ENCODE data around the gene PFKFB2. TPM values are rescaled to one million over a fixed set of nuclear protein-coding genes. Genes with fewer than 3 reads are reported as not detected.

PFKFB2 gene
- polyA plus RNA-seq, 2 of the 4 experiments (the other 2 are of a cell fraction): 7.4 to 8.4 TPM

DNA sequence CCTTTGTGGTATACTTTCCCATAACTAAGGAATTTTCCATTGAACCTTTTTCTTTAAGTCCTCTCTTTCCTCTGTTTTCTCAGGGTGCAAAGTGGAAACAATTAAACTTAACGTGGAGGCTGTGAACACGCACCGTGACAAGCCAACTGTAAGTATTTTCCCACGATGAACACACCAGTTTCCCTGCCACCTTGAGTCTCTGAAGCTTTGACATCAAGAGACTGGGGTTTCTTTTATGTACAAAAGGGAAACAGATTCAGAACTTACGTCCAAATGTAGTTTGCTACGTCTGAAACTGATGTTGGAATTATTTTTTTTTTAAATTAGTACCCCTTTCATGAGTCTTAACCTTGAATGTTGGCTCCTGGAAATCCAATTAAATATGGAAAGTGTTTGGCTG lies 18.4 kb downstream of the PFKFB2 start:
- no peak for TF ChIP-seq EHMT2 (IDR thresholded peaks at IDR 0.05; ENCODE audit: low read depth)
- TF ChIP-seq, protein P1, sequence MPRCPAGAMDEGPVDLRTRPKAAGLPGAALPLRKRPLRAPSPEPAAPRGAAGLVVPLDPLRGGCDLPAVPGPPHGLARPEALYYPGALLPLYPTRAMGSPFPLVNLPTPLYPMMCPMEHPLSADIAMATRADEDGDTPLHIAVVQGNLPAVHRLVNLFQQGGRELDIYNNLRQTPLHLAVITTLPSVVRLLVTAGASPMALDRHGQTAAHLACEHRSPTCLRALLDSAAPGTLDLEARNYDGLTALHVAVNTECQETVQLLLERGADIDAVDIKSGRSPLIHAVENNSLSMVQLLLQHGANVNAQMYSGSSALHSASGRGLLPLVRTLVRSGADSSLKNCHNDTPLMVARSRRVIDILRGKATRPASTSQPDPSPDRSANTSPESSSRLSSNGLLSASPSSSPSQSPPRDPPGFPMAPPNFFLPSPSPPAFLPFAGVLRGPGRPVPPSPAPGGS (IDR thresholded peaks at IDR 0.05): no peak
- TF ChIP-seq, protein P2, sequence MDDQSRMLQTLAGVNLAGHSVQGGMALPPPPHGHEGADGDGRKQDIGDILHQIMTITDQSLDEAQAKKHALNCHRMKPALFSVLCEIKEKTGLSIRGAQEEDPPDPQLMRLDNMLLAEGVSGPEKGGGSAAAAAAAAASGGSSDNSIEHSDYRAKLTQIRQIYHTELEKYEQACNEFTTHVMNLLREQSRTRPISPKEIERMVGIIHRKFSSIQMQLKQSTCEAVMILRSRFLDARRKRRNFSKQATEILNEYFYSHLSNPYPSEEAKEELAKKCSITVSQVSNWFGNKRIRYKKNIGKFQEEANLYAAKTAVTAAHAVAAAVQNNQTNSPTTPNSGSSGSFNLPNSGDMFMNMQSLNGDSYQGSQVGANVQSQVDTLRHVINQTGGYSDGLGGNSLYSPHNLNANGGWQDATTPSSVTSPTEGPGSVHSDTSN (IDR thresholded peaks at IDR 0.05): no peak
- TF ChIP-seq HOXA7 (CRISPR knock-in tag; IDR thresholded peaks at IDR 0.05): no peak
- TF ChIP-seq, protein P3, sequence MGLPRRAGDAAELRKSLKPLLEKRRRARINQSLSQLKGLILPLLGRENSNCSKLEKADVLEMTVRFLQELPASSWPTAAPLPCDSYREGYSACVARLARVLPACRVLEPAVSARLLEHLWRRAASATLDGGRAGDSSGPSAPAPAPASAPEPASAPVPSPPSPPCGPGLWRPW (IDR thresholded peaks at IDR 0.05): no peak
- no peak for TF ChIP-seq TFCP2L1 (CRISPR knock-in tag; IDR thresholded peaks at IDR 0.05)
- no peak for TF ChIP-seq BHLHE40 (IDR thresholded peaks at IDR 0.05; ENCODE audit: low read depth, low read length)
- TF ChIP-seq CHD2 (IDR thresholded peaks at IDR 0.05; ENCODE audit: low read length, partially characterized antibody): no peak
- TF ChIP-seq, protein P4, sequence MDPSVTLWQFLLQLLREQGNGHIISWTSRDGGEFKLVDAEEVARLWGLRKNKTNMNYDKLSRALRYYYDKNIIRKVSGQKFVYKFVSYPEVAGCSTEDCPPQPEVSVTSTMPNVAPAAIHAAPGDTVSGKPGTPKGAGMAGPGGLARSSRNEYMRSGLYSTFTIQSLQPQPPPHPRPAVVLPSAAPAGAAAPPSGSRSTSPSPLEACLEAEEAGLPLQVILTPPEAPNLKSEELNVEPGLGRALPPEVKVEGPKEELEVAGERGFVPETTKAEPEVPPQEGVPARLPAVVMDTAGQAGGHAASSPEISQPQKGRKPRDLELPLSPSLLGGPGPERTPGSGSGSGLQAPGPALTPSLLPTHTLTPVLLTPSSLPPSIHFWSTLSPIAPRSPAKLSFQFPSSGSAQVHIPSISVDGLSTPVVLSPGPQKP (IDR thresholded peaks at IDR 0.05; ENCODE audit: low read depth, low read length): no peak
- TF ChIP-seq GATA3 (IDR thresholded peaks at IDR 0.05; ENCODE audit: borderline replicate concordance): no peak
- TF ChIP-seq ZFP36 (IDR thresholded peaks at IDR 0.05; ENCODE audit: borderline replicate concordance, partially characterized antibody): no peak
- no peak for TF ChIP-seq RNF2 (IDR thresholded peaks at IDR 0.05; ENCODE audit: borderline replicate concordance, low read depth)
- no peak for TF ChIP-seq HOXB13 (CRISPR knock-in tag; IDR thresholded peaks at IDR 0.05; ENCODE audit: low read depth)
- TF ChIP-seq, protein P5, sequence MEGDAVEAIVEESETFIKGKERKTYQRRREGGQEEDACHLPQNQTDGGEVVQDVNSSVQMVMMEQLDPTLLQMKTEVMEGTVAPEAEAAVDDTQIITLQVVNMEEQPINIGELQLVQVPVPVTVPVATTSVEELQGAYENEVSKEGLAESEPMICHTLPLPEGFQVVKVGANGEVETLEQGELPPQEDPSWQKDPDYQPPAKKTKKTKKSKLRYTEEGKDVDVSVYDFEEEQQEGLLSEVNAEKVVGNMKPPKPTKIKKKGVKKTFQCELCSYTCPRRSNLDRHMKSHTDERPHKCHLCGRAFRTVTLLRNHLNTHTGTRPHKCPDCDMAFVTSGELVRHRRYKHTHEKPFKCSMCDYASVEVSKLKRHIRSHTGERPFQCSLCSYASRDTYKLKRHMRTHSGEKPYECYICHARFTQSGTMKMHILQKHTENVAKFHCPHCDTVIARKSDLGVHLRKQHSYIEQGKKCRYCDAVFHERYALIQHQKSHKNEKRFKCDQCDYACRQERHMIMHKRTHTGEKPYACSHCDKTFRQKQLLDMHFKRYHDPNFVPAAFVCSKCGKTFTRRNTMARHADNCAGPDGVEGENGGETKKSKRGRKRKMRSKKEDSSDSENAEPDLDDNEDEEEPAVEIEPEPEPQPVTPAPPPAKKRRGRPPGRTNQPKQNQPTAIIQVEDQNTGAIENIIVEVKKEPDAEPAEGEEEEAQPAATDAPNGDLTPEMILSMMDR (IDR thresholded peaks at IDR 0.05): no peak
- TF ChIP-seq CHD4 (IDR thresholded peaks at IDR 0.05; ENCODE audit: borderline replicate concordance): no peak
- TF ChIP-seq NFE2L2 (conservative IDR thresholded peaks at IDR 0.05; ENCODE audit: low read length): no peak
- 90% methylated on average over 6 of the region's 6 CpGs for WGBS (ENCODE audit: missing lambda C conversion rate)
- ChIA-PET POLR2A (no interaction called here), CTCF (interaction anchor here (0.7 to 2.9 kb wide), 9 partner anchors 8 to 334 kb away, joined by 3 to 11 read pairs (median 3); partner anchors contain the start of gene PFKFB2)
- DNase-seq (ENCODE audit: low read depth in 1 of 2, low spot score in 1 of 2): no peak
- no peak overlapping the region for H3K4me3 ChIP-seq
- H3K27ac ChIP-seq: no peak overlapping the region
- no peaks in the 10 kb centered on the region for H3K9me3 ChIP-seq
- H3K4me2 ChIP-seq: no peak overlapping the region
- peaks cover 10% of the 10 kb centered on the region for H3K4me1 ChIP-seq
- no peak for ATAC-seq
- no peak for FAIRE-seq

DNA sequence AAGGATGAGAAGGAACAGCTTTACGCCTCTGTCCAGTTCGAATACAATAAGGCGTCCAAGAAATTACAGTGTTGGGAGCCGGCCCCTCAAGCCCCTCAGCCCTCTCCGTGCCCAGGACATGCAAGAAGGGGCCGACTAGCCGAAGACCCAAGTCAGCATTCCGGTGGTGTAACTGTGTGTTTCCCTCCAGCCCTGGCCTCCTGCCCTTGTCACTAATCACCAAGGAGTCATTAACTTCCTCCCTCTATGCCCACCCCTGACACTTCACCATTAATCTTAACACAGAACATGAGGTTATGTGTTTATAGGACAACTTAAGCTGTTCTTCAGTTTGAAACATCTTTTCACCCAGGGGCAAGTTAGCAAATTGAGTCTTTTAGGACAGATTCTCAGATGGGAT lies 19.2 kb downstream of the PFKFB2 start:
- DNase-seq (ENCODE audit: low read depth in 1 of 2, low spot score in 1 of 2) (no peak), ATAC-seq (no peak), FAIRE-seq (no peak)
- Histone ChIP-seq H3K4me2 (no peak overlapping the region), H3K4me1 (peaks cover 11% of the 10 kb centered on the region), H3K9me3 (no peaks in the 10 kb centered on the region), H3K4me3 (no peak overlapping the region), H3K27ac (no peak overlapping the region)
- 92% methylated on average over 8 of the region's 8 CpGs for WGBS (ENCODE audit: missing lambda C conversion rate)
- TF ChIP-seq FOXS1 (CRISPR knock-in tag; IDR thresholded peaks at IDR 0.05): no peak
- no peak for TF ChIP-seq PHF8 (IDR thresholded peaks at IDR 0.05; ENCODE audit: borderline replicate concordance, low read depth)
- no peak for TF ChIP-seq EHMT2 (IDR thresholded peaks at IDR 0.05; ENCODE audit: low read depth)
- TF ChIP-seq ESRRA (IDR thresholded peaks at IDR 0.05; ENCODE audit: borderline replicate concordance, low read length): no peak
- no peak for TF ChIP-seq MAZ (IDR thresholded peaks at IDR 0.05; ENCODE audit: borderline replicate concordance, low read depth, low read length)
- no peak for TF ChIP-seq RARB (CRISPR knock-in tag; IDR thresholded peaks at IDR 0.05)
- TF ChIP-seq ZNF302 (CRISPR knock-in tag; IDR thresholded peaks at IDR 0.05): no peak
- TF ChIP-seq HDAC2 (IDR thresholded peaks at IDR 0.05): no peak
- TF ChIP-seq RNF2 (IDR thresholded peaks at IDR 0.05; ENCODE audit: borderline replicate concordance, low read depth): no peak
- TF ChIP-seq POLR2AphosphoS2 (conservative IDR thresholded peaks at IDR 0.05; ENCODE audit: low read length): no peak
- no peak for TF ChIP-seq EP300 (IDR thresholded peaks at IDR 0.05)
- TF ChIP-seq CEBPB (IDR thresholded peaks at IDR 0.05): no peak
- TF ChIP-seq RFX5 (IDR thresholded peaks at IDR 0.05): no peak
- no peak for TF ChIP-seq CBX2 (IDR thresholded peaks at IDR 0.05; ENCODE audit: borderline replicate concordance, low read depth)
- TF ChIP-seq GATA3 (IDR thresholded peaks at IDR 0.05; ENCODE audit: borderline replicate concordance): no peak
- ChIA-PET POLR2A (no interaction called here), CTCF (interaction anchor here (0.7 to 2.9 kb wide), 5 partner anchors 9 to 333 kb away, joined by 3 to 11 read pairs (median 3); no protein-coding TSS in a partner anchor)

Measured in A549 (cell line).